Activated T-cell treated with anti-CD3 and anti-CD28 coated beads for 1 hour (primary cell): ENCODE data around the gene GFAP.
"Not testable (repeated sequence)": the region's sequence is repeated elsewhere in the genome, so short reads cannot be mapped to it uniquely, and the experiment has no call there.

Source experiments
- DNase-seq: peaks from one replicate; pipeline ENCODE4 v3.0.0-alpha.2; 2020; ENCODE audit warnings: low read depth

Gene GFAP

GRCh38 chr17:44915321-44915726 is at the start of gene GFAP:
TSS of gene GFAP (minus strand) at chr17:44915500. CDS start at chr17:44915486, 14 bp downstream.
- no peak for DNase-seq

DNA sequence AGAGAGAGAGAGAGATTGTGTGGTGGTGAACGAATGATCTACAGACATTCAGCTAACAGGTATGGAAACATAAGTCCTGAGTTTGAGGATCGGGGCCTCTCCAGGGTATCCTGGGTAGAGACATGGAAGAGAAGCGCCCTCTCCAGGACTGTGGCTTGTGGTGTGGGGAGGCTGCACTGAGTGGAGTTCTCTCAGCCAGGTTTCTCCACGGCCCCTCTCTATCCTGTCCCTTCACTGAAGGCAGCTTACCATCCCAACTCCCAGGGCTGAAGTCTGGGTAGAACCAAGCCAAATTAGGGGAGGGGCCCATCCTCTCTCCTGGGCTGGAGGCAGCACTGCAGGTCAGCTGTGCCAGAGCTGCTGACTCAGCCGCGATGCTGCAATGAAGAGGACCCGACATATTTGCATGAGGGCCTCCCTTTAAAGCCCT is 46.6 kb upstream of the GFAP start:
- no peak for DNase-seq

DNA sequence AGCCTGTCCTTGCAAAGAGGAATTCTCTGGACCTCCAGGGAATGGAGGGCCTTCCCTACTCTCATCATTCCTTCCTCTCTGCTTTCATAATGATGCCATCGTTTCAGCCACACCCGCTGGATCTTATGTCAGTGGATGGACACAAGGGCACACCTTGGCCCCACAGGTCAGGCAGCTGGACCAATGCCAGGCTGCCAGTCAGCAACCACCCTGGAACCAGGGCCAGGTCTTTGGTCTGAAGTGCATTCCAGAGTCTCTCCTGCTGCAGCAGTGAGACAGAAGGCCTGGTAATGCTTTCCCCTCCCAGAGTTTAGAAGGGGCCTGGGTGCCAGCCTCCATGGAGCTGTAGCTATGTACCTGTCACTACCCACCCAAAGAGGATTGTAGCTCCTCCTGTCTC is 45.4 kb upstream of the GFAP start:
- no peak for DNase-seq

- DNase-seq = no peak
Observed at GRCh38 chr17:44959821-44960531, 44.7 kb upstream of the GFAP start.

DNA sequence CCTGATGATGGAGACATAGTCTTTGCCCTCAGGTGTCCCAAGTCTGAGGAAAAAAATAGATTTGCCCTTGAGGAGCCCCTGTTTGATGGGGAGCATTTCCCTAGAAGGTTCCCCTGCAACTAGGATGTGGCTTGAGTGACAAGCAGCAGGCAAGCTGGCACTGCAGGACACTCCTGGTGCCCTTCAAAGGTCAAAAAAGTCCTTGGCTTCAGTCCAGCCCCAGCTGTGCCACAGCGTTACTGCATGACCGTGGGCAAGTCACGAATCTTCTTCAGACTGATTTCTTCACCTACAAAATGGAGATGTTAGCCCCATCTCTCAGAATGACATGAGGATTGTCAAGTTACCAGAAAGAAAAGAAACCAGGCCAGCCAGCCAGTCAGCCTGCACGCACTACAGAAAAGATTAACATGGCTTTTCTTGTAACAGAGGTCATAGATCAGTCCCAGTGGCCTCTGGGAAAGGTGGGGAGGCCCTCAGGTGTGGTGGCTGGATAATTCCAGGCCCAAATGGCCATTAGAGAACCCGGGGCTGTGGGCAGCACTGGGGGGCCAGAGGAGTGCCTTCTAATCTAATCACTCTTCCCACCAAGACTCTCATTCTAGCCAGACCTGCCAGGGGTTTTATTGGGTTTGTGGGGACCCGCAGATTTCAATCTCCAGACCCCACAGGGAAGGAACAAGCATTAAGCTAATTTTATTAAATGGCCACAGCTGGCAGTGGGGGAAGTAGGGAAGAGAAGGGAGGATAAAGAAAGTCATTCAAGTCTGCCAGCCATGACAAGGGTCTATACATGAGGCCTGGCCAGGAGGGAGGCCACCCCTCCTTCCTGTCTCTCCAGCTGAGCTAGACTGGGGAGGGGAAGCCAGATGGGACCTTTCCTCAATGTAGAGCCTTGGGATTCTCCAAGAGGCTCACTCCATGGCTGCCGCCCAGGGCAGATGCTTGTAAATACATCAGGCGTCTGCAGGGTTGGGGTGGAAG is 42.0 kb upstream of the GFAP start:
- no peak for DNase-seq

DNA sequence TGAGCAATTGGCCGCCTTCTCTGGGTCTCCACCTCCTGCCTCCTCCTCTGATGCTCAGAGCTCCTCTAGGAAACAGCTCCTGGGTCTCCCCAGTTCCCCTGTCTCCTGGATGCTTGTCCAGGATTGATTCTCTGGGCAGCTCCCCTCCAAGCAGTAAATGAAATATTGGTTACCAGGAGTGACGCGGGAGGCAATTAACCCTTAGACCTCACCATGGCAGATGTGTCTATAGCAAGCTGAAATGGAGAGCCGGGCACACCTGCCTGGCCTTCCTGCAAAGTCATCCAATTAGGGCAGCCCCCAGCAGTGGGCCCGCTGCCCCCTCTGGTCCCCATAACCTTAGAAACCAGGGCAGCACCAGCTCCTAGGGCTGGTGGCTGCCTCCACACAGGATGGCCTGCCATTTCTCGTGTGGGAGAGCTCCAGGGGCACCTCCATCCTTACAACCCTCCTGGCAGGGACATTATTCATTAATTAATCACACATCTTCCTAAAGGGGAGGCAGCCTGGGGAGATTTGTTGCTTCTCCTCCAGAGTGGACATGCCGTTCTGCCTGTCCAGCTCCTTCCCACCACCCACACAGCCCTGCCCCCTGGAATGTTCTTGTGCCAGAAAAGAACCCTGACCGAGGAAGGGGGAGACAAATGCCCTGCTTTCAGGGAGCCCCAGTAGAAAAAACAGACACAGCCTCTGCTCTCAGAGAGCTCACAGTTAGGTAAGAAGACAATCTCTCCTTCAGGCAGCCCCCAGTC is 40.5 kb upstream of the GFAP start:
- DNase-seq = no peak

GRCh38 chr17:44952946-44953475 is 37.7 kb upstream of the GFAP start:
- DNase-seq = no peak

DNA sequence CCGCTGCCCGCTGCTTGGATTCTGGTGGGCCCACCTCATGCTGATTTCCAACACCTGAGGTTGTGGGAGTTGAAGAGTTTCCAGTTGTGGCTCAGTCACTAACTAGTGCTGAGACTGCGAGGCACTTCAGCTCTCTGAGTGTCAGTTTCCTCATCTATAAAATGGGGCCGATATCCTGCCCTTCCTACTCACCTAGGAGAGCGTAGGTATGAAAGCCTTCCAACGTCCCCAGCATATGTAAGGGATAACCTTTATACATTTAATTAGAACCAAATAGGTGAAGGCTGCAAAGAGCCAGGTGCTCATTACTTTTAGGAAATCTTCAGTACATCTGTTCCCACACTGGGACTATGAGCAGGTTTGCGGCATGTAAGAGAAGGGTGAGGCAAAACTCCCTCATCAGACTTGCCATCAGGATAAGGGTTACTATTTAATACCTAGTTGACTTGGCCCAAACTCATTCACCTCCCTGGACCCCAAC is 33.1 kb upstream of the GFAP start:
- DNase-seq = no peak

- DNase-seq = peak; percentile 78
Observed at GRCh38 chr17:44947461-44948314, 32.4 kb upstream of the GFAP start, which contains the start of gene KIF18B. TSS of gene KIF18B (minus strand) at chr17:44947773. CDS start at chr17:44936344, 11,429 bp downstream.

DNA sequence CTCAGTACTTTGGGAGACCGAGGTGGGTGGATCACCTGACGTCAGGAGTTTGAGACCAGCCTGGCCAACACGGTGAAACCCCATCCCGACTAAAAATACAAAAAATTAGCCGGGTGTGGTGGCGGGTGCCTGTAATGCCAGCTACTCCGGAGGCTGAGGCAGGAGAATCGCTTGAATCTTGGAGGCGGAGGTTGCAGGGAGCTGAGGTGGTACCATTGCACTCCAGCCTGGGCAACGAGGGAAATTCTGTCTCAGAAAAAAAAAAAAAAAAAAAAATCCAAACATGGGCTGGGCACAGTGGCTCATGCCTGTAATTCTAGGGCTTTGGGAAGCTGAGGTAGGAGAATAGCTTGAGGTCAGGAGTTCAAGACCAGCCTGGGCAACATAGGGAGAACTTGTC is 30.4 kb upstream of the GFAP start:
- not testable (repeated sequence) for DNase-seq

DNA sequence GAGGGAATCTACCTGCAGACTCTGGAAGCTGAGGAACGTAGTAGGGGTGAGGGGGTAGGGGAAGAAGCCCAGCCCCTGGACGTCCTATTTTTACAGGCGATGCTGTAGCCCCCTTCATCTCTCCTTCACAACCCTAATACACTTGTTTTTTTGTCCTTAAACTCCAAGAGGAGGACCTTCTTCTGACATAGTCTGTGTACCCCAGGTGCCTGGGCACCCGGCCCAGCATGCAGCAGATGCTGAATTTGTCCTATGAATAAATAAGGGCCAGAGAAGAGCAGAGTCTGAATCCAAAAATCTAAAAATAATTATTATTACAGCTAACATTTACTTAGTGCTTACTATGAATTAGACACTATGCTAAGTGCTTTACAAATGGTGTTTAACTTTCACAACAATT is 27.2 kb upstream of the GFAP start:
- DNase-seq = no peak

DNA sequence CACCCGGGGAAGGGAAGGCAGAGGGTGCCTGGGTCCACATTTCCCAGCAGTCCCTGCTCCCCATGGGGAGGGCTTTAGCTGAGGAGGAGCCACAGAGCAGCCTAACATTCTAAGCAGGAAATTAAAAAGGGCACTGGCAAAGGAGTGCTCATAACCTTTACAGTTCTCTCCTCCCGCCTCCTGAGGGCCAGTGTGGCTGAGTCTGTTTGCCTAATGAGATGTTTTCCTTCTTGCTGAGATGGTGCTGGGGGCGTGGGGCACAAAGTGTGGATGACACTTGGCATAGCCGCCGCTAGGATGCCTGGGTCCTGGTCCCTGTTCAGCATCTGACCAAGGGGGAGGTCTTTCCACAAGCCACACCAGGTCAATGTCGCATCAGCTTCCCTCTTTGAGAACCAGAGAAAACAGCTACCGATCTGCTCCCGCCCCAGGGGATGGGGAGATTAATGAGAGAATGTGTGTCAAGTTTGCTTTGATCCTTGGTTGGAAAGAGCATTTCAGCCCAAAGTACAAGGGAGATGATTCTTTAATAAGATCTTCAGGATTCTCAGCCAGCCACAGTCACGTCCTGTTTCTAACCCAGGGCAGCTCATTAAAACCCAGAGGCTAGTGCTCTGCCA is 26.5 kb upstream of the GFAP start:
- DNase-seq = no peak

GRCh38 chr17:44940768-44941167 is 25.5 kb upstream of the GFAP start:
- DNase-seq = no peak

DNA sequence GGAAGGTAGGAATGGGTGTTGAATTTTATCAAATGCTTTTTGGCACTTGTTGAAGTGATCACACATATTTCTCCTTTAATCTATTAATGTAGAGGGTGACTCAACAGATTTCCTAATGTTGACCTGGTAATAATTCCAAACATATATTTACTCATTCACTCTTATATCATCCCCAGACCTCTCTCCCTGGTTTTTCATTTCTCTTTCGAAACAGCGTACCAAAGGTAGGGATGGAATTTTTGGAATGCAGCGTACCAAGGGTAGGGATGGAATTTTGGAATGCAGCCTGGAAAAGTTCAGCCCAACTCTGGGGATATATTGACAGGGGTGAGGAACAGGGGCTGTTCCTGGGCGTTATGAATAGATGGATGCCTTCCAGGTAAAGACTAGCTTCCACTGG is 25.0 kb upstream of the GFAP start:
- DNase-seq = no peak

GRCh38 chr17:44935116-44935515 is 19.8 kb upstream of the GFAP start:
- no peak for DNase-seq

DNA sequence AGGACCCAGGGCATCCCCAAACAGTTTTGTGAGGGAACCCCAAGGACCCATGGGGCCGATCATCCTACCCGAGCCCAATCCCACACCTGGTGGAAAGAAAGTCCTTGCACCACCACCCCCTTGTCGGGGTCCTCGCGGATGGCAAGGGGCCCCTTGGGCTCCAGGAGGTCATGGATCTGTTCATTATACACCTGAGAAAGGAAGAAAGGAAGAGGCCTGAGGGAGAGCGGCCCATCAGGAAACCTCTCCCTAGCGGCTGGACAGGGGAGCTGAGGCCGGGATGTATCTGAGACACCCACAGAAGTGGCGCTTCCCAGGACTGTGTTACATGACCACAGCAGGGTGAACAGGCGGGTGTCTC is 19.4 kb upstream of the GFAP start:
- DNase-seq = no peak

GRCh38 chr17:44933824-44934744 is 18.8 kb upstream of the GFAP start:
- DNase-seq = no peak

DNA sequence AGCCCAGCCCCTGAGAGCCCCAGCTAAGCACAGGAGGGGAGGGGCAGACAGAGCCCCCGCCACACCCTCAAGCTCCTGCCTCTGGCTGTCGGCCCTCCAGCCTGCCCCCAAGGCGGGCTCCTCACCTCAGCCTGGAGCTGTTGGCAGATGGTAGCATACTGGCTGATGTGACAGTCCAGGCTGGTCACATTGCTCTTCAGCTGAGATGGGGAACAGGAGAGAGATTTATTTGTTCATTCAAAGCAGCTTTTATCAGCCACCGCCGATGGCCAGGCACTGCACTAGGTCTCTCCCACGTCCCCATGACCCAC is 17.4 kb upstream of the GFAP start:
- no peak for DNase-seq

DNA sequence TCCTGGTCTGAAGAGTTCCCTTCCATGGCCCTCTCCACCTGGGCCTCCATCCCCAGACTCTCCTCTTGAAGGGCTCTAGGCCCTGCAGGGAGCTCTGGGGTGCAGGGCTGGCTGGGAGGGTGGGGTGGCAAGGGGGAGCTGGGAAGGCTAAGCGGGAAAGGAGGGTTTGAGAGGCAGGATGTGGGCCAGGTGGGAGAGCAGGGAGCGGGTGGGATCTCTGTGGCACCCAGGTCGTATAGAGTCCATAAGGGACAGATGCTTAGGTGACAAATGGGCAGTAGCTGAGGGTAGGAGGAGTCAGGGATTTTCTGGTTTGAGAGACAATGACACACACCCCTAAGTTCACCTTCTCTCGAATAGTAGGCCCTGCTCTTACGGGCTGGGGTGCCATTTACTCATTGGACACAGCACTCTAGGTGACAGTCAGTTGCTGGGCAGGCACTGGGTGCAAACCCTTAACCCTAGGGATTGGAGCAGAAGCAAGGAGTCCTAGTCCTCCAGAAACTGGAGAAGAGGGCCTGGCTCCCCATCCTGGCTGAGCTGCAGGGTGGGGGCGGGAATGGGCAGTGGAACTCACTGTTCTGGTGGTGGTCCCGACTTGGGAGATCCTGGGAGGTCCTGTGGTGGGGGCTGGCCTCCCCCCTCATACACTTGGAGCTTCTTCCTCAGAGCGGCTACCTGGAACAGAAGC is 16.9 kb upstream of the GFAP start:
- no peak for DNase-seq
